ENCODE measurements around the gene ZNF678.

- no peak for TF ChIP-seq POLR2AphosphoS5 (IDR thresholded peaks at IDR 0.05; ENCODE audit: borderline replicate concordance, low read depth, low read length)
- no peak for TF ChIP-seq EZH2 (IDR thresholded peaks at IDR 0.05)
These were observed 134.0 kb downstream of the ZNF678 start for GRCh38 chr1:227697321-227697864.

All from SK-N-MC (cell line).